ENCODE results near the gene RFTN1. TPM values are rescaled to one million over a fixed set of nuclear protein-coding genes. Genes with fewer than 3 reads are reported as not detected.

The RFTN1 gene, protein sequence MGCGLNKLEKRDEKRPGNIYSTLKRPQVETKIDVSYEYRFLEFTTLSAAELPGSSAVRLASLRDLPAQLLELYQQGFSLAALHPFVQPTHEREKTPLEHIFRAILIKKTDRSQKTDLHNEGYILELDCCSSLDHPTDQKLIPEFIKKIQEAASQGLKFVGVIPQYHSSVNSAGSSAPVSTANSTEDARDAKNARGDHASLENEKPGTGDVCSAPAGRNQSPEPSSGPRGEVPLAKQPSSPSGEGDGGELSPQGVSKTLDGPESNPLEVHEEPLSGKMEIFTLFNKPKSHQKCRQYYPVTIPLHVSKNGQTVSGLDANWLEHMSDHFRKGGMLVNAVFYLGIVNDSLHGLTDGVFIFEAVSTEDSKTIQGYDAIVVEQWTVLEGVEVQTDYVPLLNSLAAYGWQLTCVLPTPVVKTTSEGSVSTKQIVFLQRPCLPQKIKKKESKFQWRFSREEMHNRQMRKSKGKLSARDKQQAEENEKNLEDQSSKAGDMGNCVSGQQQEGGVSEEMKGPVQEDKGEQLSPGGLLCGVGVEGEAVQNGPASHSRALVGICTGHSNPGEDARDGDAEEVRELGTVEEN
- total RNA-seq: 17.2 and 25.2 TPM in 2 replicates

DNA sequence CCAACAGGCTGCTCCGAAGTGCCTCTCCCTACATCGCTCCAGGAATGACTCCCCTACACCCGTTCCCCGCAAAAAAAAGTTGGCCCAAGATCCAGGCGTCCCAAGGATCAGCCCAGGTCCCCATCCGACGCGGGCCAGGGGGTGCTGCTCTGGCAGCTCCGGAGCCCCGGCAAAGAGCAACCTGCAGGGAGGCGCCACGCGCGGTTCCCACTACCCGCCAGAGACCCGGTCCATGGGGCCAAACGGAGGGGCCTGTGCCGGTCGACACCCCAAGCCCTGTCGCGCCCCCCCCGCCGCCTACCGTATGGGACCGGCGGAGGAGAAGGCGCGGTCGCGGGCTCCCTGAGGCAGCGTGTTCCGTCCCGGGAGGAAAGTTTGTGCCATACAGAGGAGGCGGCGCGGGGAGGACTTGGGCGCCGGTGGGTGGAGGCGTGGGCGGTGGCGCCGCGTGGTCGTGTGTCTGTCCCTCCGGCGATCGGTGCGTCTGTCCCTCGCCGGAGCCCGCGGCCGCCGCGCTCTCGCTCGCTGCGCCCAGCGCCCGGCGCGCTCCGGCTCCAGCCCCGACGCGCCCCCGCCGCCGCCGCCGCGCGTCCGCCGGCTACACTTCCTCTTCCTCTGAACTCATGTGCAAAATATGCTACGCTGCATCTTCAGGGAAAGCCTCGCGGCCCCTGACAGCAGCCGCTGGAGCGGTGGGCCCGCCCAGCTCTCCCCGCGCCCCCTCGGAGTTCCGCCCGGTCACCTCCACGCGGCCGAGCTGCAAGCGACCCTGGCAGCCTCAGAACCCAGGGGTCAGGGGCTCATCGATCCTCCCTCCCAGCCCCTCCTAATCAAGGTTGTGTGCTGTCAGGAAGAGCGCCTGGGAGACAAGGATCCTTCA, at the start of gene RFTN1:
RFTN1 (minus strand) TSS at position 559 of the 880 bp plus-strand sequence. CDS start 19,830 bp downstream, outside the sequence.

Other genes with a start within 250 kb of the RFTN1 start
- 19.7 and 27.2 TPM in 2 replicates for gene DPH3, start 248.8 kb downstream of the RFTN1 start, total RNA-seq
- 15.5 and 17.3 TPM in 2 replicates for gene OXNAD1, start 248.5 kb downstream of the RFTN1 start, total RNA-seq
- not detected in 2 replicates for gene DAZL, start 91.7 kb upstream of the RFTN1 start, total RNA-seq